GM12878 (cell line): ENCODE results near the gene TMEM35B. TPM values are rescaled to one million over a fixed set of nuclear protein-coding genes. Genes with fewer than 3 reads are reported as not detected.

ENCODE experiments used
- BACH1 ChIP-seq: fragments of 450-650 bp; IDR thresholded peaks from 2 replicates; pipeline ENCODE4 v1.6.1; 2017; ENCODE audit warnings: mild to moderate bottlenecking, borderline replicate concordance
- BCL11A ChIP-seq: IDR thresholded peaks from 2 replicates; pipeline ENCODE4 v1.6.1; 2011; ENCODE audit warnings: low read depth, low read length
- BMI1 ChIP-seq: fragments of 450-650 bp; IDR thresholded peaks from 2 replicates; pipeline ENCODE4 v1.6.1; 2016; ENCODE audit warnings: mild to moderate bottlenecking, moderate library complexity, borderline replicate concordance
- CBX3 ChIP-seq: fragments of 200-600 bp; sonication (generic); IDR thresholded peaks from 2 replicates; pipeline ENCODE4 v1.6.1; 2016; ENCODE audit warnings: low read depth, borderline replicate concordance
- CEBPZ ChIP-seq: fragments of 150-350 bp; IDR thresholded peaks from 2 replicates; pipeline ENCODE4 v1.6.1; 2016; ENCODE audit warnings: low read depth, low read length
- DPF2 ChIP-seq: fragments of 450-650 bp; IDR thresholded peaks from 2 replicates; pipeline ENCODE4 v1.6.1; 2017; ENCODE audit warnings: mild to moderate bottlenecking
- EZH2 ChIP-seq: IDR thresholded peaks from 2 replicates; pipeline ENCODE4 v1.6.1; 2012; ENCODE audit warnings: low read depth, mild to moderate bottlenecking, control low read depth, inconsistent platforms, low read length, borderline replicate concordance; ENCODE audit not compliant: control insufficient read depth
- HDAC2 ChIP-seq: fragments of 200-600 bp; sonication (generic); IDR thresholded peaks from 2 replicates; pipeline ENCODE4 v1.6.1; 2017
- HSF1 ChIP-seq: fragments of 150-350 bp; IDR thresholded peaks from 2 replicates; pipeline ENCODE4 v1.6.1; 2014; ENCODE audit warnings: mild to moderate bottlenecking, low read depth, low read length
- MYC ChIP-seq: IDR thresholded peaks from 2 replicates; pipeline ENCODE4 v1.6.1; 2011; ENCODE audit warnings: mild to moderate bottlenecking, low read length, moderate library complexity, inconsistent platforms; ENCODE audit not compliant: insufficient read depth, insufficient replicate concordance, insufficient read length, severe bottlenecking
- RAD21 ChIP-seq: IDR thresholded peaks from 2 replicates; pipeline ENCODE4 v1.6.1; 2011; ENCODE audit warnings: mild to moderate bottlenecking, low read depth, low read length, moderate library complexity; ENCODE audit not compliant: insufficient read depth
- RAD51 ChIP-seq: fragments of 450-650 bp; IDR thresholded peaks from 2 replicates; pipeline ENCODE4 v1.6.1; 2016; ENCODE audit warnings: moderate library complexity, mild to moderate bottlenecking, inconsistent platforms
- SMAD1 ChIP-seq: fragments of 450-650 bp; IDR thresholded peaks from 2 replicates; pipeline ENCODE4 v1.6.1; 2018; ENCODE audit warnings: mild to moderate bottlenecking, low read depth; ENCODE audit not compliant: partially characterized antibody
- SP1 ChIP-seq: IDR thresholded peaks from one replicate; pipeline ENCODE4 v1.6.1; 2011; ENCODE audit warnings: low read depth, low read length
- SRF ChIP-seq, 2 experiments: IDR thresholded peaks; 2 replicates each; pipeline ENCODE4 v1.6.1; 2011; ENCODE audit warnings: low read depth in 2 of 2, low read length in 2 of 2, mild to moderate bottlenecking in 1 of 2, moderate library complexity in 1 of 2
- SUPT20H ChIP-seq: IDR thresholded peaks from 2 replicates; pipeline ENCODE4 v1.6.1; 2011; ENCODE audit warnings: low read depth, mild to moderate bottlenecking, low read length, moderate library complexity, borderline replicate concordance; ENCODE audit not compliant: control insufficient read depth
- TCF3 ChIP-seq: IDR thresholded peaks from 2 replicates; pipeline ENCODE4 v1.6.1; 2012; ENCODE audit warnings: low read depth, mild to moderate bottlenecking, low read length, borderline replicate concordance; ENCODE audit not compliant: insufficient read depth
- polyA plus RNA-seq, 11 experiments: library from polyadenylated mRNA; depleted of rRNA in 4 of 11; unstranded in 6 of 11; stranded (reverse) in 5 of 11; fragments of >200 nt; fragmentation: Nextera tagmentation in 4 of 11; fragmentation: Illumina TruSeq in 1 of 11; extraction: Ambion mirVana in 4 of 11; extraction: Trizol in 1 of 11; gene quantifications; 1 replicate in 1 of 11; 2 replicates in 10 of 11; pipeline versions ENCODE4 v1.2.1 to v1.2.3, GENCODE V29; 2011 to 2016; ENCODE audit warnings: inconsistent platforms in 2 of 11, missing spikeins in 2 of 11, low read depth in 1 of 11
- total RNA-seq, 4 experiments: library from RNA; depleted of rRNA in 3 of 4; stranded (reverse); fragments of >200 nt in 3 of 4; fragmentation: Illumina TruSeq in 1 of 4; extraction: Trizol in 1 of 4; gene quantifications; 2 replicates each; pipeline versions ENCODE4 v1.2.1 to v1.2.3, GENCODE V29; 2013 to 2021
- TF ChIP-seq, protein P1 (sequence below): IDR thresholded peaks from 2 replicates; pipeline ENCODE4 v1.6.1; 2011; ENCODE audit warnings: borderline replicate concordance, low read depth, mild to moderate bottlenecking, moderate library complexity, low read length; ENCODE audit not compliant: insufficient read depth, poor library complexity, severe bottlenecking
- TF ChIP-seq, protein P2 (sequence below): fragments of 450-650 bp; IDR thresholded peaks from 2 replicates; pipeline ENCODE4 v1.6.1; 2017; ENCODE audit warnings: mild to moderate bottlenecking, moderate library complexity

The TMEM35B gene
- total and polyA plus RNA-seq, 10 of the 15 experiments (the other 5 are each of a cell fraction or from before 2014, with no cell fraction given) = 14.8 to 138 (median 32.8) TPM

GRCh38 chr1:34984793-34985608 lies at the start of gene TMEM35B (continued):
- TF ChIP-seq BMI1 (no peak), DPF2 (peak; percentile 70), RAD21 (no peak), HDAC2 (no peak), SRF (IDR thresholded peaks at IDR 0.05; ENCODE audit: low read depth in 2 of 2, low read length in 2 of 2) (no peak), BACH1 (peak; percentile 92), SUPT20H (no peak), BCL11A (no peak), SMAD1 (no peak), CEBPZ (no peak), MYC (peak; percentile 19), HSF1 (no peak), TCF3 (0 out of 2 replicates have a peak, but pooled peaks have one; percentile 22), EZH2 (no peak), RAD51 (no peak), CBX3 (no peak), SP1 (peak; percentile 20)
- TF ChIP-seq, protein P1, sequence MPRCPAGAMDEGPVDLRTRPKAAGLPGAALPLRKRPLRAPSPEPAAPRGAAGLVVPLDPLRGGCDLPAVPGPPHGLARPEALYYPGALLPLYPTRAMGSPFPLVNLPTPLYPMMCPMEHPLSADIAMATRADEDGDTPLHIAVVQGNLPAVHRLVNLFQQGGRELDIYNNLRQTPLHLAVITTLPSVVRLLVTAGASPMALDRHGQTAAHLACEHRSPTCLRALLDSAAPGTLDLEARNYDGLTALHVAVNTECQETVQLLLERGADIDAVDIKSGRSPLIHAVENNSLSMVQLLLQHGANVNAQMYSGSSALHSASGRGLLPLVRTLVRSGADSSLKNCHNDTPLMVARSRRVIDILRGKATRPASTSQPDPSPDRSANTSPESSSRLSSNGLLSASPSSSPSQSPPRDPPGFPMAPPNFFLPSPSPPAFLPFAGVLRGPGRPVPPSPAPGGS = peak; percentile 52
- TF ChIP-seq, protein P2, sequence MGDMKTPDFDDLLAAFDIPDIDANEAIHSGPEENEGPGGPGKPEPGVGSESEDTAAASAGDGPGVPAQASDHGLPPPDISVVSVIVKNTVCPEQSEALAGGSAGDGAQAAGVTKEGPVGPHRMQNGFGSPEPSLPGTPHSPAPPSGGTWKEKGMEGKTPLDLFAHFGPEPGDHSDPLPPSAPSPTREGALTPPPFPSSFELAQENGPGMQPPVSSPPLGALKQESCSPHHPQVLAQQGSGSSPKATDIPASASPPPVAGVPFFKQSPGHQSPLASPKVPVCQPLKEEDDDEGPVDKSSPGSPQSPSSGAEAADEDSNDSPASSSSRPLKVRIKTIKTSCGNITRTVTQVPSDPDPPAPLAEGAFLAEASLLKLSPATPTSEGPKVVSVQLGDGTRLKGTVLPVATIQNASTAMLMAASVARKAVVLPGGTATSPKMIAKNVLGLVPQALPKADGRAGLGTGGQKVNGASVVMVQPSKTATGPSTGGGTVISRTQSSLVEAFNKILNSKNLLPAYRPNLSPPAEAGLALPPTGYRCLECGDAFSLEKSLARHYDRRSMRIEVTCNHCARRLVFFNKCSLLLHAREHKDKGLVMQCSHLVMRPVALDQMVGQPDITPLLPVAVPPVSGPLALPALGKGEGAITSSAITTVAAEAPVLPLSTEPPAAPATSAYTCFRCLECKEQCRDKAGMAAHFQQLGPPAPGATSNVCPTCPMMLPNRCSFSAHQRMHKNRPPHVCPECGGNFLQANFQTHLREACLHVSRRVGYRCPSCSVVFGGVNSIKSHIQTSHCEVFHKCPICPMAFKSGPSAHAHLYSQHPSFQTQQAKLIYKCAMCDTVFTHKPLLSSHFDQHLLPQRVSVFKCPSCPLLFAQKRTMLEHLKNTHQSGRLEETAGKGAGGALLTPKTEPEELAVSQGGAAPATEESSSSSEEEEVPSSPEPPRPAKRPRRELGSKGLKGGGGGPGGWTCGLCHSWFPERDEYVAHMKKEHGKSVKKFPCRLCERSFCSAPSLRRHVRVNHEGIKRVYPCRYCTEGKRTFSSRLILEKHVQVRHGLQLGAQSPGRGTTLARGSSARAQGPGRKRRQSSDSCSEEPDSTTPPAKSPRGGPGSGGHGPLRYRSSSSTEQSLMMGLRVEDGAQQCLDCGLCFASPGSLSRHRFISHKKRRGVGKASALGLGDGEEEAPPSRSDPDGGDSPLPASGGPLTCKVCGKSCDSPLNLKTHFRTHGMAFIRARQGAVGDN = peak; percentile 77; the same call in 1 of the 2 replicates
